ENCODE data around the gene SEMA4A. TPM values are rescaled to one million over a fixed set of nuclear protein-coding genes. Genes with fewer than 3 reads are reported as not detected.

SEMA4A gene
- total and polyA plus RNA-seq, 2 of the 8 experiments (the other 6 are each of a cell fraction or from before 2014, with no cell fraction given): 7.3 to 10.6 TPM

- Histone ChIP-seq H2BK5ac (ENCODE audit: low read depth, low read length) (peak overlapping the region; percentile 52; the same call in 1 of the 2 replicates), H3K36me3 (ENCODE audit: control insufficient read depth in 2 of 4, insufficient read depth in 4 of 4, low read length in 3 of 4) (peaks cover 0 to 4% (median 0%) of the 10 kb centered on the region in 4 experiments; a peak in 2 of 8 replicates), H2AK5ac (ENCODE audit: low read depth, low read length) (peak overlapping the region; percentile 19; the same call in 1 of the 2 replicates), H2AFZ (ENCODE audit: low read length) (peak overlapping the region; percentile 99; the same call in 1 of the 2 replicates), H3K23ac (ENCODE audit: insufficient read length) (no peak overlapping the region), H4K91ac (replicated peaks; ENCODE audit: insufficient read length, low read length) (no peak overlapping the region), H3K4me2 (ENCODE audit: insufficient read depth in 1 of 2, low read depth in 2 of 2, low read length in 2 of 2) (peak overlapping the region; percentile 86 to 95), H3K4me3 (ENCODE audit: extremely low read depth in 1 of 4, insufficient read depth in 2 of 4, low read depth in 3 of 4, low read length in 4 of 4) (peak overlapping the region; percentile 32 to 68 (median 34); a peak in 7 of 8 replicates), H3K18ac (ENCODE audit: extremely low read depth, low read length) (peak overlapping the region; percentile 86; the same call in 1 of the 2 replicates), H3K56ac (replicated peaks; ENCODE audit: insufficient read length, low read depth, low read length) (no peak overlapping the region), H3K9ac (replicated peaks in 1 of 4; ENCODE audit: extremely low read depth in 1 of 4, low read depth in 3 of 4, low read length in 3 of 4) (peak overlapping the region in 2 of 4 experiments; percentile 44 to 49; a peak in 2 of 7 replicates), H2BK20ac (ENCODE audit: low read length) (no peak overlapping the region), H2BK120ac (replicated peaks; ENCODE audit: low read depth, low read length) (no peak overlapping the region), H3K23me2 (ENCODE audit: low read depth, low read length) (peaks cover 4% of the 10 kb centered on the region; the same call in 1 of the 2 replicates), H3K4ac (replicated peaks; ENCODE audit: insufficient read length, low read depth, low read length) (peak overlapping the region; percentile 4), H4K5ac (ENCODE audit: insufficient read length, low read depth, low read length) (peak overlapping the region; percentile 81), H3K14ac (ENCODE audit: insufficient read length) (no peak overlapping the region), H3K4me1 (replicated peaks in 1 of 4; ENCODE audit: control insufficient read depth in 3 of 4, insufficient read depth in 4 of 4, low read length in 3 of 4) (peaks cover 3 to 14% (median 10%) of the 10 kb centered on the region in 4 experiments; a peak in 6 of 7 replicates), H4K8ac (ENCODE audit: extremely low read depth, insufficient read depth, low read length) (peak overlapping the region; percentile 73; the same call in 1 of the 2 replicates), H3K79me1 (ENCODE audit: low read depth, low read length) (no peaks in the 10 kb centered on the region), H3K79me2 (ENCODE audit: control insufficient read depth in 1 of 2, insufficient read depth in 2 of 2, low read length in 2 of 2) (no peaks in the 10 kb centered on the region), H3K9me3 (ENCODE audit: insufficient read depth in 2 of 2, low read depth in 1 of 2, low read length in 1 of 2) (no peaks in the 10 kb centered on the region), H2BK15ac (ENCODE audit: low read length) (peak overlapping the region; percentile 98; the same call in 1 of the 2 replicates), H4K20me1 (replicated peaks in 1 of 2; ENCODE audit: control insufficient read depth in 1 of 2, insufficient read depth in 2 of 2, low read length in 2 of 2) (no peaks in the 10 kb centered on the region), H2BK12ac (ENCODE audit: low read depth, low read length) (peak overlapping the region; percentile 87; the same call in 1 of the 2 replicates), H3K27me3 (replicated peaks in 1 of 4; ENCODE audit: control insufficient read depth in 3 of 4, extremely low read depth in 1 of 4, insufficient read depth in 3 of 4, low read length in 3 of 4) (no peaks in the 10 kb centered on the region), H3K27ac (ENCODE audit: low read depth, low read length) (no peak overlapping the region)
- DNase-seq (ENCODE audit: low read depth in 1 of 2, low spot score in 2 of 2) (peak in 1 of 2 experiments; percentile 81), FAIRE-seq (no peak)
- POLR2A ChIA-PET (ENCODE audit: partially characterized antibody): interaction anchor here (0.8 to 5.1 kb wide), 10 partner anchors 9 to 122 kb away, joined by 3 to 27 read pairs (median 4); partner anchors contain the start of genes PMF1, SLC25A44 and SMG5
- WGBS, 2 experiments (ENCODE audit: extremely low coverage in 1 of 2, insufficient coverage in 1 of 2, insufficient read length in 1 of 2, insufficient replicate concordance in 2 of 2, low coverage in 1 of 2, low lambda C conversion rate in 2 of 2, missing lambda C conversion rate in 1 of 2): 8% methylated on average over 15 of the region's 22 CpGs; no CpG with 5 or more reads in 1 of the 2 experiments
- CTCF ChIA-PET (ENCODE audit: partially characterized antibody): interaction anchor here (0.6 to 7.5 kb wide), 12 partner anchors 13 to 1117 kb away, joined by 3 to 65 read pairs (median 5); partner anchors contain the start of gene PMF1
- TF ChIP-seq ASH2L (IDR thresholded peaks at IDR 0.05; ENCODE audit: low read length) (no peak), CTBP2 (IDR thresholded peaks at IDR 0.05; ENCODE audit: borderline replicate concordance, insufficient read depth, insufficient read length, low read length) (no peak), POLR2AphosphoS5 (IDR thresholded peaks at IDR 0.05; ENCODE audit: low read depth, low read length) (no peak), SIX5 (IDR thresholded peaks at IDR 0.05; ENCODE audit: low read depth, low read length) (no peak), NRF1 (IDR thresholded peaks at IDR 0.05; ENCODE audit: low read depth, low read length) (no peak), MAX (IDR thresholded peaks at IDR 0.05) (peak; percentile 41; the same call in 1 of the 2 replicates)
Measured at GRCh38 chr1:156160743-156161171, 7.4 kb downstream of the SEMA4A start.
